HCT116 (cell line): ENCODE results near the gene C4orf36. TPM values are rescaled to one million over a fixed set of nuclear protein-coding genes. Genes with fewer than 3 reads are reported as not detected.

Experiments used
- ATAC-seq: fragments of 200-7000 bp; cut with Tn5 transposase; 2 replicates; pipeline ENCODE4 v1.9.1; 2020; ENCODE audit warnings: mild to moderate bottlenecking, moderate library complexity
- BruUV-seq: library from RNA; stranded (reverse); fragments of 400-500 nt; replicated peaks from 2 replicates; lab custom pipeline; 2021; lab: Mats Ljungman, UMichigan
- CTCF ChIA-PET: fragments of 300-600 bp; sonication (Branson Sonifier 250); formaldehyde crosslinking; loops from one replicate; lab custom pipeline; 2021; ENCODE audit warnings: antibody characterized with exemption; lab: Charles Lee
- POLR2A ChIA-PET: fragments of 300-600, 350-600 bp; sonication (Branson Sonifier 250); formaldehyde crosslinking; loops from one replicate; lab custom pipeline; 2021; ENCODE audit warnings: antibody characterized with exemption; lab: Charles Lee
- RAD21 ChIA-PET, 2 experiments: fragments of 300-600 bp; sonication (Branson Sonifier 250); formaldehyde crosslinking; loops; one replicate each; lab custom pipeline; 2023; ENCODE audit warnings: low total read pairs in 2 of 2; ENCODE audit not compliant: uncharacterized antibody in 2 of 2, unreplicated experiment in 2 of 2, low non-redundant PET in 1 of 2; lab: Charles Lee
- DNase-seq: peaks from one replicate; pipeline ENCODE4 v3.0.0-alpha.2; 2010; ENCODE audit warnings: low read depth, low spot score
- H2AFZ ChIP-seq: fragments of 200-600 bp; shearing (Covaris generic), sonication (generic); 2 replicates; pipeline ENCODE4 v1.6.1; 2017; ENCODE audit warnings: low read depth, mixed run types, mixed read lengths, antibody characterized with exemption, low read length; ENCODE audit not compliant: poor library complexity, severe bottlenecking
- H3K27ac ChIP-seq: 2 replicates; pipeline ENCODE4 v1.5.1; 2012; ENCODE audit warnings: low read depth, low read length
- H3K27me3 ChIP-seq: fragments of 200-600 bp; sonication (generic); 2 replicates; pipeline ENCODE4 v1.6.1; 2016; ENCODE audit warnings: mixed run types, low read length, mixed read lengths; ENCODE audit not compliant: insufficient read depth
- H3K36me3 ChIP-seq, 2 experiments: fragments of 200-500 bp in 1 of 2; fragments of 200-600 bp in 1 of 2; sonication (Bioruptor generic) in 1 of 2; sonication (generic) in 1 of 2; 2 replicates each; pipeline versions ENCODE4 v1.5.1 to v1.6.1; 2014 to 2016; ENCODE audit warnings: low read length in 2 of 2, inconsistent platforms in 1 of 2, mixed read lengths in 1 of 2, mixed run types in 1 of 2; ENCODE audit not compliant: insufficient read depth in 2 of 2, control insufficient read depth in 1 of 2
- H3K4me1 ChIP-seq, 2 experiments: fragments of 200-600 bp in 1 of 2; sonication (generic) in 1 of 2; 2 replicates each; pipeline versions ENCODE4 v1.5.1 to v1.6.1; 2012 to 2017; ENCODE audit warnings: low read length in 2 of 2, inconsistent platforms in 1 of 2, mild to moderate bottlenecking in 1 of 2, mixed read lengths in 1 of 2, mixed run types in 1 of 2, moderate library complexity in 1 of 2; ENCODE audit not compliant: insufficient read depth in 2 of 2, control insufficient read depth in 1 of 2
- H3K4me2 ChIP-seq: fragments of 200-600 bp; sonication (generic); 2 replicates; pipeline ENCODE4 v1.6.1; 2017; ENCODE audit warnings: mixed run types, low read length, mixed read lengths
- H3K4me3 ChIP-seq, 2 experiments: fragments of 200-600 bp in 1 of 2; sonication (generic) in 1 of 2; replicated peaks in 1 of 2; 2 replicates each; pipeline ENCODE4 v1.5.1; 2011 to 2016; ENCODE audit warnings: low read length in 2 of 2, control low read depth in 1 of 2, low read depth in 1 of 2, mild to moderate bottlenecking in 1 of 2, mixed read lengths in 1 of 2, mixed run types in 1 of 2
- H3K79me2 ChIP-seq: fragments of 200-600 bp; sonication (generic); 2 replicates; pipeline ENCODE4 v1.6.1; 2017; ENCODE audit warnings: mild to moderate bottlenecking, mixed run types, low read length, moderate library complexity, mixed read lengths; ENCODE audit not compliant: insufficient read depth
- H3K9ac ChIP-seq: fragments of 200-600 bp; sonication (generic); 2 replicates; pipeline ENCODE4 v1.6.1; 2016; ENCODE audit warnings: low read length, mixed read lengths
- H3K9me2 ChIP-seq: fragments of 200-600 bp; sonication (generic), shearing (Covaris generic); 2 replicates; pipeline ENCODE4 v1.6.1; 2017; ENCODE audit warnings: mixed run types, mild to moderate bottlenecking, moderate library complexity; ENCODE audit not compliant: insufficient read depth
- H3K9me3 ChIP-seq, 2 experiments: fragments of 200-500 bp in 1 of 2; fragments of 200-600 bp in 1 of 2; sonication (Bioruptor generic) in 1 of 2; sonication (generic) in 1 of 2; 2 replicates each; pipeline ENCODE4 v1.6.1; 2014 to 2017; ENCODE audit warnings: low read length in 2 of 2, mixed read lengths in 2 of 2, inconsistent platforms in 1 of 2, low read depth in 1 of 2, mild to moderate bottlenecking in 1 of 2, mixed run types in 1 of 2, moderate library complexity in 1 of 2; ENCODE audit not compliant: control insufficient read depth in 1 of 2, insufficient read depth in 1 of 2
- H4K20me1 ChIP-seq: fragments of 200-600 bp; sonication (generic), shearing (Covaris generic); 2 replicates; pipeline ENCODE4 v1.6.1; 2017; ENCODE audit warnings: mixed run types, mild to moderate bottlenecking, moderate library complexity; ENCODE audit not compliant: insufficient read depth
- CBX3 ChIP-seq: IDR thresholded peaks from 2 replicates; pipeline ENCODE4 v1.6.1; 2012; ENCODE audit warnings: low read depth
- CEBPB ChIP-seq: IDR thresholded peaks from 2 replicates; pipeline ENCODE4 v1.6.1; 2012; ENCODE audit warnings: low read depth
- EGR1 ChIP-seq: IDR thresholded peaks from 2 replicates; pipeline ENCODE4 v1.6.1; 2012; ENCODE audit warnings: low read depth
- JUND ChIP-seq: IDR thresholded peaks from 2 replicates; pipeline ENCODE4 v1.6.1; 2012
- MAX ChIP-seq: IDR thresholded peaks from 2 replicates; pipeline ENCODE4 v1.6.1; 2012
- POLR2A ChIP-seq: IDR thresholded peaks from 2 replicates; pipeline ENCODE4 v1.7.0; 2011; ENCODE audit warnings: borderline replicate concordance; ENCODE audit not compliant: insufficient read depth, insufficient read length; ENCODE audit errors: extremely low read depth
- RAD21 ChIP-seq: IDR thresholded peaks from 2 replicates; pipeline ENCODE4 v1.6.1; 2012; ENCODE audit warnings: low read depth, mild to moderate bottlenecking
- SP1 ChIP-seq: IDR thresholded peaks from 2 replicates; pipeline ENCODE4 v1.6.1; 2012; ENCODE audit warnings: low read depth
- ZFX ChIP-seq: fragments of 450-650 bp; IDR thresholded peaks from 2 replicates; pipeline ENCODE4 v1.6.1; 2017
- intact Hi-C: fragments of 100-400 bp; cut with micrococcal nuclease; formaldehyde crosslinking; loops from 2 replicates; pipeline ENCODE4 v1.10.0; 2022
- total RNA-seq: library from RNA; stranded (reverse); gene quantifications from one replicate; pipeline ENCODE4 v1.2.1, GENCODE V29; 2021; ENCODE audit not compliant: unreplicated experiment

C4orf36 gene
- total RNA-seq, 1 experiment from 2014 or later, result 1.8 TPM

- TF ChIP-seq RAD21, result peak; percentile 6; the same call in 1 of the 2 replicates
- no peak for TF ChIP-seq EGR1
- TF ChIP-seq ZFX, result no peak
- no peak for TF ChIP-seq POLR2A
- peak; percentile 25; the same call in 1 of the 2 replicates for TF ChIP-seq JUND
- TF ChIP-seq CEBPB, result 0 out of 2 replicates have a peak, but pooled peaks have one; percentile 49
- peak; percentile 63; the same call in 1 of the 2 replicates for TF ChIP-seq CBX3
- TF ChIP-seq SP1, result peak; percentile 69
- 0 out of 2 replicates have a peak, but pooled peaks have one; percentile 49 for TF ChIP-seq MAX
- DNase-seq (peak; percentile 70), ATAC-seq (peak; percentile 89)
- ChIA-PET CTCF (no interaction called here), RAD21 (interaction anchor here in 1 of 2 experiments (0.8 kb wide), 1 partner anchor 16 kb away, joined by 3 read pairs; no protein-coding TSS in a partner anchor), POLR2A (no interaction called here)
- H3K9me3 ChIP-seq, result no peaks in the 10 kb centered on the region
- no peaks in the 10 kb centered on the region for H3K9me2 ChIP-seq
- no peaks in the 10 kb centered on the region for H3K79me2 ChIP-seq
- BruUV-seq, result no TSS peak
- peak overlapping the region; percentile 65 for H3K4me2 ChIP-seq
- H2AFZ ChIP-seq, result peak overlapping the region; percentile 81
- no peaks in the 10 kb centered on the region for H3K27me3 ChIP-seq
- peak overlapping the region in 1 of 2 experiments; percentile 20; a peak in 2 of 4 replicates for H3K4me3 ChIP-seq
- H4K20me1 ChIP-seq, result no peaks in the 10 kb centered on the region
- H3K27ac ChIP-seq, result peak overlapping the region; percentile 26
- 0 out of 2 replicates have a peak overlapping the region, but pooled peaks have one; percentile 6 for H3K9ac ChIP-seq
- H3K4me1 ChIP-seq, result peaks cover 6 to 22% of the 10 kb centered on the region in 2 experiments
- intact Hi-C loops, result loop anchor here (2.0 kb wide), 1 partner anchor 59 kb away; no protein-coding TSS in a partner anchor
- no peaks in the 10 kb centered on the region for H3K36me3 ChIP-seq
These were observed 60.7 kb downstream of the C4orf36 start for GRCh38 chr4:86831262-86832130.

Other genes with a start within 250 kb of the C4orf36 start
- gene SLC10A6, start 43.0 kb downstream of the C4orf36 start, total RNA-seq, result not detected
- 43.1 TPM for gene AFF1, start 42.6 kb upstream of the C4orf36 start, total RNA-seq